K562 (cell line): ENCODE measurements around the gene TMEM248. TPM values are rescaled to one million over a fixed set of nuclear protein-coding genes. Genes with fewer than 3 reads are reported as not detected.

Source experiments
- CBFA2T3 ChIP-seq: fragments of 450-650 bp; IDR thresholded peaks from 2 replicates; pipeline ENCODE4 v1.6.1; 2017
- CCNT2 ChIP-seq: IDR thresholded peaks from 2 replicates; pipeline ENCODE4 v1.6.1; 2011; ENCODE audit warnings: borderline replicate concordance, low read depth, mild to moderate bottlenecking, moderate library complexity, mixed read lengths, low read length; ENCODE audit not compliant: insufficient read length; ENCODE audit errors: extremely low read depth
- CREBBP ChIP-seq: IDR thresholded peaks from one replicate; pipeline ENCODE4 v1.6.1; 2012; ENCODE audit warnings: low read depth, mild to moderate bottlenecking, control low read depth, inconsistent platforms, low read length
- ETV6 ChIP-seq, 3 experiments: fragments of 150-350 bp in 1 of 3; sonication (generic) in 1 of 3; formaldehyde crosslinking in 1 of 3; IDR thresholded peaks; 2 replicates each; pipeline versions ENCODE4 v1.6.1 to v1.8.0; 2014 to 2022; ENCODE audit warnings: borderline replicate concordance in 2 of 3, low read depth in 2 of 3, antibody characterized with exemption in 1 of 3, low read length in 1 of 3, mild to moderate bottlenecking in 1 of 3, missing genetic modification reagents in 1 of 3
- HNRNPUL1 ChIP-seq: fragments of 200-400 bp; formaldehyde crosslinking; IDR thresholded peaks from 2 replicates; pipeline ENCODE4 v1.6.1; 2017; ENCODE audit warnings: low read length
- KLF16 ChIP-seq: IDR thresholded peaks from 2 replicates; pipeline ENCODE4 v1.6.1; 2016; ENCODE audit warnings: antibody characterized with exemption
- MBD2 ChIP-seq: sonication (generic); IDR thresholded peaks from 2 replicates; pipeline ENCODE4 v1.6.1; 2016; ENCODE audit warnings: low read depth, borderline replicate concordance
- MTA3 ChIP-seq: fragments of 450-650 bp; formaldehyde crosslinking; IDR thresholded peaks from 2 replicates; pipeline ENCODE4 v1.6.1; 2017; ENCODE audit warnings: mild to moderate bottlenecking, borderline replicate concordance
- POLR3G ChIP-seq: IDR thresholded peaks from 2 replicates; pipeline ENCODE4 v1.6.1; 2011; ENCODE audit not compliant: insufficient read length, insufficient replicate concordance; ENCODE audit errors: extremely low read depth
- SIRT6 ChIP-seq: IDR thresholded peaks from one replicate; pipeline ENCODE4 v1.6.1; 2012; ENCODE audit warnings: low read depth, mild to moderate bottlenecking, control low read depth, inconsistent platforms, low read length, moderate library complexity
- SRF ChIP-seq, 2 experiments: fragments of 250-450, 450-650 bp in 1 of 2; sonication (Bioruptor Pico) in 1 of 2; sonication (generic) in 1 of 2; formaldehyde crosslinking; IDR thresholded peaks; 2 replicates each; pipeline versions ENCODE4 v1.5.0 to v1.5.1; 2020 to 2022; ENCODE audit warnings: mild to moderate bottlenecking in 1 of 2, missing genetic modification reagents in 1 of 2
- TARDBP ChIP-seq: fragments of 450-650 bp; IDR thresholded peaks from 2 replicates; pipeline ENCODE4 v1.6.1; 2016
- THRAP3 ChIP-seq: fragments of 450-650 bp; IDR thresholded peaks from 2 replicates; pipeline ENCODE4 v1.6.1; 2016; ENCODE audit warnings: mild to moderate bottlenecking, inconsistent platforms, borderline replicate concordance
- ZNF41 ChIP-seq: fragments of 250-450 bp; sonication (Bioruptor Pico); conservative IDR thresholded peaks from 2 replicates; pipeline ENCODE4 v1.4.0; 2020; ENCODE audit warnings: mild to moderate bottlenecking
- ZNF589 ChIP-seq: fragments of 200-800 bp; sonication (Bioruptor generic); IDR thresholded peaks from 2 replicates; pipeline ENCODE4 v1.6.1; 2016; ENCODE audit warnings: low read depth, missing genetic modification characterization, missing compliant biosample characterization
- ZNF696 ChIP-seq: fragments of 250-450 bp; sonication (Bioruptor Pico); conservative IDR thresholded peaks from 2 replicates; pipeline ENCODE4 v1.4.0; 2020; ENCODE audit warnings: mild to moderate bottlenecking, moderate library complexity
- polyA plus RNA-seq, 8 experiments: library from polyadenylated mRNA; depleted of rRNA in 4 of 8; stranded (reverse) in 5 of 8; unstranded in 3 of 8; fragments of >200 nt; fragmentation: Nextera tagmentation in 2 of 8; fragmentation: Illumina TruSeq in 1 of 8; extraction: Ambion mirVana in 2 of 8; extraction: Trizol in 1 of 8; gene quantifications; 2 replicates each; pipeline versions ENCODE4 v1.2.1 to v1.2.3, GENCODE V29; 2011 to 2014; ENCODE audit warnings: inconsistent platforms in 1 of 8, missing spikeins in 1 of 8
- total RNA-seq, 7 experiments: library from RNA; depleted of rRNA in 6 of 7; stranded (reverse); fragments of >200 nt in 6 of 7; fragmentation: Illumina TruSeq in 2 of 7; extraction: Trizol in 2 of 7; gene quantifications; 2 replicates each; pipeline versions ENCODE4 v1.2.1 to v1.2.3, GENCODE V29; 2011 to 2021; ENCODE audit warnings: low replicate concordance in 1 of 7
- TF ChIP-seq, protein P1 (sequence below): sonication (generic); formaldehyde crosslinking; IDR thresholded peaks from 2 replicates; pipeline ENCODE4 v1.8.1; 2023; ENCODE audit warnings: missing genetic modification reagents, mild to moderate bottlenecking, borderline replicate concordance
- TF ChIP-seq, protein P2 (sequence below): sonication (generic); formaldehyde crosslinking; IDR thresholded peaks from 2 replicates; pipeline ENCODE4 v1.8.1; 2022; ENCODE audit warnings: missing genetic modification reagents
- TF ChIP-seq, protein P3 (sequence below): fragments of 450-650 bp; formaldehyde crosslinking; conservative IDR thresholded peaks from 2 replicates; pipeline ENCODE4 v1.4.0; 2022; ENCODE audit warnings: mild to moderate bottlenecking, missing genetic modification characterization
- TF ChIP-seq, protein P4 (sequence below): fragments of 250-450 bp; sonication (Bioruptor Pico); IDR thresholded peaks from 2 replicates; pipeline ENCODE4 v1.5.0; 2022; ENCODE audit warnings: mild to moderate bottlenecking

TMEM248 gene
- total and polyA plus RNA-seq, 9 of the 15 experiments (the other 6 are each of a cell fraction or from before 2014, with no cell fraction given) = 6.3 to 132 (median 64.4) TPM

DNA sequence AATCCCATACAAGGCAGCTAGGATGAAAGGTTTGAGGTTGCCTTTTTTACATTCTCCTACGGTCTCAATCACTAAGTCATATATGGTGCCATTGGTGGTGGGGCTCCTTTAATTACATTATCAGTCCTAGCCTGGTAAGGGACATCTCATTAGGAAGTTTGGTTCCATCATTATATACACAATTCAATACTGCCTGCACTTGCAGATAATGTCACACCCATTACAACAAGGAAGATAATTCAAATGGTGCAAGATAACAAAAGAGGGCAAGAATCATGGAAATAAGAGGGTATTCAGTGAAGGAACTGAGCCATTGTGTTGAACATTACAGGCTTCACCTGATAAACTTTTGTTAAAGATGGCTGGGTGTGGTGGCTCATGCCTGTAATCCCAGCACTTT lies 1.7 kb upstream of the TMEM248 start (continued):
- no peak for TF ChIP-seq ZNF589 (CRISPR knock-in tag)
- no peak for TF ChIP-seq THRAP3
- no peak for TF ChIP-seq MBD2
- no peak for TF ChIP-seq CREBBP
- no peak for TF ChIP-seq ZNF696
- no peak for TF ChIP-seq SIRT6
- TF ChIP-seq ETV6 (IDR thresholded peaks at IDR 0.05; ENCODE audit: borderline replicate concordance in 1 of 2, low read depth in 2 of 2, low read length in 1 of 2) = no peak
- no peak for TF ChIP-seq ETV6 (CRISPR knock-in tag; IDR thresholded peaks at IDR 0.05; ENCODE audit: borderline replicate concordance)
- peak; percentile 46 for TF ChIP-seq CCNT2
- TF ChIP-seq POLR3G = no peak
- TF ChIP-seq, protein P1, sequence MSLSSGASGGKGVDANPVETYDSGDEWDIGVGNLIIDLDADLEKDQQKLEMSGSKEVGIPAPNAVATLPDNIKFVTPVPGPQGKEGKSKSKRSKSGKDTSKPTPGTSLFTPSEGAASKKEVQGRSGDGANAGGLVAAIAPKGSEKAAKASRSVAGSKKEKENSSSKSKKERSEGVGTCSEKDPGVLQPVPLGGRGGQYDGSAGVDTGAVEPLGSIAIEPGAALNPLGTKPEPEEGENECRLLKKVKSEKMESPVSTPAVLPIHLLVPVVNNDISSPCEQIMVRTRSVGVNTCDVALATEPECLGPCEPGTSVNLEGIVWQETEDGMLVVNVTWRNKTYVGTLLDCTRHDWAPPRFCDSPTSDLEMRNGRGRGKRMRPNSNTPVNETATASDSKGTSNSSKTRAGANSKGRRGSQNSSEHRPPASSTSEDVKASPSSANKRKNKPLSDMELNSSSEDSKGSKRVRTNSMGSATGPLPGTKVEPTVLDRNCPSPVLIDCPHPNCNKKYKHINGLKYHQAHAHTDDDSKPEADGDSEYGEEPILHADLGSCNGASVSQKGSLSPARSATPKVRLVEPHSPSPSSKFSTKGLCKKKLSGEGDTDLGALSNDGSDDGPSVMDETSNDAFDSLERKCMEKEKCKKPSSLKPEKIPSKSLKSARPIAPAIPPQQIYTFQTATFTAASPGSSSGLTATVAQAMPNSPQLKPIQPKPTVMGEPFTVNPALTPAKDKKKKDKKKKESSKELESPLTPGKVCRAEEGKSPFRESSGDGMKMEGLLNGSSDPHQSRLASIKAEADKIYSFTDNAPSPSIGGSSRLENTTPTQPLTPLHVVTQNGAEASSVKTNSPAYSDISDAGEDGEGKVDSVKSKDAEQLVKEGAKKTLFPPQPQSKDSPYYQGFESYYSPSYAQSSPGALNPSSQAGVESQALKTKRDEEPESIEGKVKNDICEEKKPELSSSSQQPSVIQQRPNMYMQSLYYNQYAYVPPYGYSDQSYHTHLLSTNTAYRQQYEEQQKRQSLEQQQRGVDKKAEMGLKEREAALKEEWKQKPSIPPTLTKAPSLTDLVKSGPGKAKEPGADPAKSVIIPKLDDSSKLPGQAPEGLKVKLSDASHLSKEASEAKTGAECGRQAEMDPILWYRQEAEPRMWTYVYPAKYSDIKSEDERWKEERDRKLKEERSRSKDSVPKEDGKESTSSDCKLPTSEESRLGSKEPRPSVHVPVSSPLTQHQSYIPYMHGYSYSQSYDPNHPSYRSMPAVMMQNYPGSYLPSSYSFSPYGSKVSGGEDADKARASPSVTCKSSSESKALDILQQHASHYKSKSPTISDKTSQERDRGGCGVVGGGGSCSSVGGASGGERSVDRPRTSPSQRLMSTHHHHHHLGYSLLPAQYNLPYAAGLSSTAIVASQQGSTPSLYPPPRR = no peak
- TF ChIP-seq MTA3 = no peak
- TF ChIP-seq, protein P2, sequence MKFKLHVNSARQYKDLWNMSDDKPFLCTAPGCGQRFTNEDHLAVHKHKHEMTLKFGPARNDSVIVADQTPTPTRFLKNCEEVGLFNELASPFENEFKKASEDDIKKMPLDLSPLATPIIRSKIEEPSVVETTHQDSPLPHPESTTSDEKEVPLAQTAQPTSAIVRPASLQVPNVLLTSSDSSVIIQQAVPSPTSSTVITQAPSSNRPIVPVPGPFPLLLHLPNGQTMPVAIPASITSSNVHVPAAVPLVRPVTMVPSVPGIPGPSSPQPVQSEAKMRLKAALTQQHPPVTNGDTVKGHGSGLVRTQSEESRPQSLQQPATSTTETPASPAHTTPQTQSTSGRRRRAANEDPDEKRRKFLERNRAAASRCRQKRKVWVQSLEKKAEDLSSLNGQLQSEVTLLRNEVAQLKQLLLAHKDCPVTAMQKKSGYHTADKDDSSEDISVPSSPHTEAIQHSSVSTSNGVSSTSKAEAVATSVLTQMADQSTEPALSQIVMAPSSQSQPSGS (CRISPR knock-in tag) = no peak
- TF ChIP-seq, protein P3, sequence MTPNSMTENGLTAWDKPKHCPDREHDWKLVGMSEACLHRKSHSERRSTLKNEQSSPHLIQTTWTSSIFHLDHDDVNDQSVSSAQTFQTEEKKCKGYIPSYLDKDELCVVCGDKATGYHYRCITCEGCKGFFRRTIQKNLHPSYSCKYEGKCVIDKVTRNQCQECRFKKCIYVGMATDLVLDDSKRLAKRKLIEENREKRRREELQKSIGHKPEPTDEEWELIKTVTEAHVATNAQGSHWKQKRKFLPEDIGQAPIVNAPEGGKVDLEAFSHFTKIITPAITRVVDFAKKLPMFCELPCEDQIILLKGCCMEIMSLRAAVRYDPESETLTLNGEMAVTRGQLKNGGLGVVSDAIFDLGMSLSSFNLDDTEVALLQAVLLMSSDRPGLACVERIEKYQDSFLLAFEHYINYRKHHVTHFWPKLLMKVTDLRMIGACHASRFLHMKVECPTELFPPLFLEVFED (CRISPR knock-in tag) = no peak
- TF ChIP-seq, protein P4, sequence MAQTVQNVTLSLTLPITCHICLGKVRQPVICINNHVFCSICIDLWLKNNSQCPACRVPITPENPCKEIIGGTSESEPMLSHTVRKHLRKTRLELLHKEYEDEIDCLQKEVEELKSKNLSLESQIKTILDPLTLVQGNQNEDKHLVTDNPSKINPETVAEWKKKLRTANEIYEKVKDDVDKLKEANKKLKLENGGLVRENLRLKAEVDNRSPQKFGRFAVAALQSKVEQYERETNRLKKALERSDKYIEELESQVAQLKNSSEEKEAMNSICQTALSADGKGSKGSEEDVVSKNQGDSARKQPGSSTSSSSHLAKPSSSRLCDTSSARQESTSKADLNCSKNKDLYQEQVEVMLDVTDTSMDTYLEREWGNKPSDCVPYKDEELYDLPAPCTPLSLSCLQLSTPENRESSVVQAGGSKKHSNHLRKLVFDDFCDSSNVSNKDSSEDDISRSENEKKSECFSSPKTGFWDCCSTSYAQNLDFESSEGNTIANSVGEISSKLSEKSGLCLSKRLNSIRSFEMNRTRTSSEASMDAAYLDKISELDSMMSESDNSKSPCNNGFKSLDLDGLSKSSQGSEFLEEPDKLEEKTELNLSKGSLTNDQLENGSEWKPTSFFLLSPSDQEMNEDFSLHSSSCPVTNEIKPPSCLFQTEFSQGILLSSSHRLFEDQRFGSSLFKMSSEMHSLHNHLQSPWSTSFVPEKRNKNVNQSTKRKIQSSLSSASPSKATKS (CRISPR knock-in tag) = no peak
- TF ChIP-seq TARDBP = no peak
- no peak for TF ChIP-seq HNRNPUL1
- peak; percentile 81 for TF ChIP-seq CBFA2T3
- TF ChIP-seq KLF16 = peak; percentile 24; the same call in 1 of the 2 replicates
- TF ChIP-seq SRF (CRISPR knock-in tag; IDR thresholded peaks at IDR 0.05) = no peak
- no peak for TF ChIP-seq ZNF41 (CRISPR knock-in tag)
